Esophagus squamous epithelium (tissue), 5 donors: Measurements from ENCODE around the gene FGF14. TPM values are rescaled to one million over a fixed set of nuclear protein-coding genes. Genes with fewer than 3 reads are reported as not detected.

Experiments used
- DNase-seq: peaks from one replicate; lab custom pipeline; 2025; lab: John Stamatoyannopoulos, UW
- H3K27ac ChIP-seq, 4 donors: fragments of 200-600 bp; sonication (generic); one replicate each; pipeline ENCODE4 v1.5.1; 2016 to 2019; ENCODE audit warnings: mild to moderate bottlenecking in 1 of 4
- H3K27me3 ChIP-seq, 4 donors: fragments of 200-600 bp; sonication (generic); 1 replicate in 3 of 4; 2 replicates in 1 of 4; pipeline versions ENCODE4 v1.5.1 to v1.6.0; 2017 to 2021; ENCODE audit warnings: antibody characterized with exemption in 1 of 4
- H3K36me3 ChIP-seq, 3 donors: fragments of 200-600 bp; sonication (generic); one replicate each; pipeline ENCODE4 v1.5.1; 2016 to 2019
- H3K4me1 ChIP-seq, 3 donors: fragments of 200-600 bp; sonication (generic); one replicate each; pipeline ENCODE4 v1.5.1; 2017 to 2019
- H3K4me3 ChIP-seq, 4 donors: fragments of 200-600 bp; sonication (generic); 1 replicate in 3 of 4; 2 replicates in 1 of 4; pipeline ENCODE4 v1.5.1; 2016 to 2019; ENCODE audit warnings: mild to moderate bottlenecking in 2 of 4, moderate library complexity in 1 of 4
- H3K9me3 ChIP-seq, 3 donors: fragments of 200-600 bp; sonication (generic); one replicate each; pipeline ENCODE4 v1.5.1; 2016 to 2019
- CTCF ChIP-seq, 6 experiments: fragments of 450-650 bp in 4 of 6; fragments of 200-600 bp in 2 of 6; sonication (generic) in 2 of 6; IDR thresholded peaks; one replicate each; pipeline ENCODE4 v1.5.1; 2016 to 2019; ENCODE audit warnings: antibody characterized with exemption in 6 of 6, mild to moderate bottlenecking in 4 of 6, moderate library complexity in 4 of 6
- POLR2A ChIP-seq, 4 donors: fragments of 450-650 bp; IDR thresholded peaks; one replicate each; pipeline ENCODE4 v1.6.1; 2017; ENCODE audit warnings: antibody characterized with exemption in 4 of 4, mild to moderate bottlenecking in 4 of 4, moderate library complexity in 3 of 4
- WGBS, 2 donors: methylation state at CpG; one replicate each; pipeline ENCODE4 v1.1.5; 2018; 5-methylcytosine and 5-hydroxymethylcytosine counted together
- intact Hi-C: fragments of 100-400 bp; cut with DNase I; formaldehyde crosslinking; loops from one replicate; pipeline ENCODE4 v1.15.0; 2022
- total RNA-seq, 4 donors: library from RNA; depleted of rRNA; stranded (reverse); fragments of >200 nt; gene quantifications; one replicate each; pipeline ENCODE4 v1.1.0, GENCODE V29; 2016
- donor health status: DM: yes; HTN: yes; CAD: no.

FGF14 gene
- total RNA-seq, 4 donors from 2014 or later, result 0.11 to 4.2 (median 1.0) TPM

GRCh38 chr13:102227741-102228140, 174.1 kb downstream of the FGF14 start:
- 62 to 70% methylated on average over 6 of the region's 6 CpGs for WGBS, 2 donors
- H3K4me1 ChIP-seq, result no peaks in the 10 kb centered on the region
- no peaks in the 10 kb centered on the region for H3K9me3 ChIP-seq

GRCh38 chr13:102226591-102226990, 175.3 kb downstream of the FGF14 start:
- intact Hi-C loops, result no loop called here
- WGBS, 2 donors, result 52 to 82% methylated on average over 1 of the region's 1 CpG
- Histone ChIP-seq H3K9me3 (no peaks in the 10 kb centered on the region), H3K4me3 (no peak overlapping the region), H3K36me3 (no peaks in the 10 kb centered on the region), H3K4me1 (no peaks in the 10 kb centered on the region), H3K27me3 (no peaks in the 10 kb centered on the region), H3K27ac (no peak overlapping the region)
- no peak for TF ChIP-seq POLR2A (IDR thresholded peaks at IDR 0.05)
- TF ChIP-seq CTCF (IDR thresholded peaks at IDR 0.05), result no peak
- DNase-seq, result no peak

More at GRCh38 chr13:102227741-102228140, 174.1 kb downstream of the FGF14 start:
- H3K27me3 ChIP-seq, result no peaks in the 10 kb centered on the region
- no peak overlapping the region for H3K4me3 ChIP-seq
- H3K27ac ChIP-seq, result no peak overlapping the region
- intact Hi-C loops, result no loop called here
- DNase-seq, result no peak
- TF ChIP-seq POLR2A (IDR thresholded peaks at IDR 0.05) (no peak), CTCF (IDR thresholded peaks at IDR 0.05) (no peak)
- H3K36me3 ChIP-seq, result no peaks in the 10 kb centered on the region

GRCh38 chr13:102225892-102226291, 176.0 kb downstream of the FGF14 start:
- Histone ChIP-seq H3K36me3 (no peaks in the 10 kb centered on the region), H3K4me3 (no peak overlapping the region), H3K27ac (no peak overlapping the region), H3K27me3 (no peaks in the 10 kb centered on the region), H3K4me1 (no peaks in the 10 kb centered on the region), H3K9me3 (no peaks in the 10 kb centered on the region)
- DNase-seq, result no peak
- TF ChIP-seq CTCF (IDR thresholded peaks at IDR 0.05) (no peak), POLR2A (IDR thresholded peaks at IDR 0.05) (no peak)
- intact Hi-C loops, result no loop called here
- 60 to 69% methylated on average over 6 of the region's 6 CpGs for WGBS, 2 donors

GRCh38 chr13:102220681-102221228, 181.1 kb downstream of the FGF14 start:
- WGBS, 2 donors, result 53 to 60% methylated on average over 5 of the region's 5 CpGs
- Histone ChIP-seq H3K4me1 (no peaks in the 10 kb centered on the region), H3K9me3 (no peaks in the 10 kb centered on the region), H3K27ac (no peak overlapping the region), H3K36me3 (no peaks in the 10 kb centered on the region), H3K4me3 (no peak overlapping the region), H3K27me3 (no peaks in the 10 kb centered on the region)
- no peak for DNase-seq
- intact Hi-C loops, result no loop called here
- TF ChIP-seq CTCF (IDR thresholded peaks at IDR 0.05) (no peak), POLR2A (IDR thresholded peaks at IDR 0.05) (no peak)

GRCh38 chr13:102214956-102215355, 186.9 kb downstream of the FGF14 start:
- Histone ChIP-seq H3K36me3 (no peaks in the 10 kb centered on the region), H3K27me3 (no peaks in the 10 kb centered on the region), H3K9me3 (no peaks in the 10 kb centered on the region), H3K4me3 (no peak overlapping the region), H3K4me1 (no peaks in the 10 kb centered on the region), H3K27ac (no peak overlapping the region)
- DNase-seq, result no peak
- TF ChIP-seq POLR2A (IDR thresholded peaks at IDR 0.05) (no peak), CTCF (IDR thresholded peaks at IDR 0.05) (no peak)
- intact Hi-C loops, result no loop called here
